K562 (cell line): ENCODE data around the gene ZNF709. TPM values are rescaled to one million over a fixed set of nuclear protein-coding genes. Genes with fewer than 3 reads are reported as not detected.

Experiments
- ATF1 ChIP-seq, 2 experiments: fragments of 450-650 bp in 1 of 2; IDR thresholded peaks; 2 replicates each; pipeline ENCODE4 v1.6.1; 2016; ENCODE audit warnings: missing compliant biosample characterization in 1 of 2, missing genetic modification characterization in 1 of 2
- CBFA2T2 ChIP-seq: fragments of 450-650 bp; conservative IDR thresholded peaks from 2 replicates; pipeline ENCODE4 v1.6.1; 2017; ENCODE audit warnings: mild to moderate bottlenecking
- DPF2 ChIP-seq: fragments of 450-650 bp; IDR thresholded peaks from 2 replicates; pipeline ENCODE4 v1.6.1; 2016
- HDGF ChIP-seq: fragments of 450-650 bp; IDR thresholded peaks from 2 replicates; pipeline ENCODE4 v1.6.1; 2016
- ILK ChIP-seq: fragments of 450-650 bp; IDR thresholded peaks from 2 replicates; pipeline ENCODE4 v1.6.1; 2016; ENCODE audit warnings: missing genetic modification characterization, low read depth, mild to moderate bottlenecking, missing compliant biosample characterization, moderate library complexity, borderline replicate concordance
- MEIS2 ChIP-seq: fragments of 450-650 bp; IDR thresholded peaks from 2 replicates; pipeline ENCODE4 v1.6.1; 2014; ENCODE audit warnings: mild to moderate bottlenecking; ENCODE audit not compliant: partially characterized antibody
- NRF1 ChIP-seq, 2 experiments: fragments of 450-650 bp; IDR thresholded peaks in 1 of 2; conservative IDR thresholded peaks in 1 of 2; 2 replicates each; pipeline ENCODE4 v1.6.1; 2014; ENCODE audit warnings: mild to moderate bottlenecking in 2 of 2
- POLR2AphosphoS5 ChIP-seq: IDR thresholded peaks from 2 replicates; pipeline ENCODE4 v1.6.1; 2011; ENCODE audit warnings: mild to moderate bottlenecking, low read depth, low read length, moderate library complexity; ENCODE audit not compliant: control insufficient read depth, insufficient read depth
- TAL1 ChIP-seq: fragments of 450-650 bp; IDR thresholded peaks from 2 replicates; pipeline ENCODE4 v1.6.1; 2016; ENCODE audit warnings: mild to moderate bottlenecking
- TCF3 ChIP-seq: sonication (generic); formaldehyde crosslinking; IDR thresholded peaks from 2 replicates; pipeline ENCODE4 v1.4.0; 2020; ENCODE audit warnings: mild to moderate bottlenecking, missing genetic modification reagents
- ZC3H8 ChIP-seq: fragments of 450-650 bp; IDR thresholded peaks from 2 replicates; pipeline ENCODE4 v1.6.1; 2017
- ZNF24 ChIP-seq: fragments of 450-650 bp; IDR thresholded peaks from 2 replicates; pipeline ENCODE4 v1.6.1; 2016
- ZNF778 ChIP-seq: fragments of 450-650 bp; formaldehyde crosslinking; IDR thresholded peaks from 2 replicates; pipeline ENCODE4 v1.4.0; 2020; ENCODE audit warnings: mild to moderate bottlenecking, moderate library complexity
- polyA plus RNA-seq, 8 experiments: library from polyadenylated mRNA; depleted of rRNA in 4 of 8; stranded (reverse) in 5 of 8; unstranded in 3 of 8; fragments of >200 nt; fragmentation: Nextera tagmentation in 2 of 8; fragmentation: Illumina TruSeq in 1 of 8; extraction: Ambion mirVana in 2 of 8; extraction: Trizol in 1 of 8; gene quantifications; 2 replicates each; pipeline versions ENCODE4 v1.2.1 to v1.2.3, GENCODE V29; 2011 to 2014; ENCODE audit warnings: inconsistent platforms in 1 of 8, missing spikeins in 1 of 8
- total RNA-seq, 7 experiments: library from RNA; depleted of rRNA in 6 of 7; stranded (reverse); fragments of >200 nt in 6 of 7; fragmentation: Illumina TruSeq in 2 of 7; extraction: Trizol in 2 of 7; gene quantifications; 2 replicates each; pipeline versions ENCODE4 v1.2.1 to v1.2.3, GENCODE V29; 2011 to 2021; ENCODE audit warnings: low replicate concordance in 1 of 7
- TF ChIP-seq, protein P1 (sequence below), 2 experiments: fragments of 450-650 bp; formaldehyde crosslinking in 1 of 2; IDR thresholded peaks; 2 replicates each; pipeline versions ENCODE4 v1.4.0 to v1.6.1; 2014 to 2020; ENCODE audit warnings: mild to moderate bottlenecking in 2 of 2, borderline replicate concordance in 1 of 2, low read depth in 1 of 2
- TF ChIP-seq, protein P2 (sequence below), 2 experiments: IDR thresholded peaks; 2 replicates each; pipeline ENCODE4 v1.6.1; 2011; ENCODE audit warnings: borderline replicate concordance in 1 of 2, control low read depth in 1 of 2, low read depth in 1 of 2, low read length in 1 of 2, mild to moderate bottlenecking in 1 of 2, mixed read lengths in 1 of 2, moderate library complexity in 1 of 2; ENCODE audit not compliant: insufficient read depth in 1 of 2, insufficient read length in 1 of 2, poor library complexity in 1 of 2, severe bottlenecking in 1 of 2; ENCODE audit errors: extremely low read depth in 1 of 2
- TF ChIP-seq, protein P3 (sequence below): sonication (generic); formaldehyde crosslinking; IDR thresholded peaks from 2 replicates; pipeline ENCODE4 v1.8.1; 2023; ENCODE audit warnings: mild to moderate bottlenecking, missing genetic modification reagents
- TF ChIP-seq, protein P4 (sequence below): fragments of 450-650 bp; IDR thresholded peaks from 2 replicates; pipeline ENCODE4 v1.6.1; 2016; ENCODE audit warnings: low read depth, mild to moderate bottlenecking, moderate library complexity

ZNF709 gene
- total and polyA plus RNA-seq, 9 of the 15 experiments (the other 6 are each of a cell fraction or from before 2014, with no cell fraction given), result 0.07 to 0.69 (median 0.18) TPM

- TF ChIP-seq, protein P1, sequence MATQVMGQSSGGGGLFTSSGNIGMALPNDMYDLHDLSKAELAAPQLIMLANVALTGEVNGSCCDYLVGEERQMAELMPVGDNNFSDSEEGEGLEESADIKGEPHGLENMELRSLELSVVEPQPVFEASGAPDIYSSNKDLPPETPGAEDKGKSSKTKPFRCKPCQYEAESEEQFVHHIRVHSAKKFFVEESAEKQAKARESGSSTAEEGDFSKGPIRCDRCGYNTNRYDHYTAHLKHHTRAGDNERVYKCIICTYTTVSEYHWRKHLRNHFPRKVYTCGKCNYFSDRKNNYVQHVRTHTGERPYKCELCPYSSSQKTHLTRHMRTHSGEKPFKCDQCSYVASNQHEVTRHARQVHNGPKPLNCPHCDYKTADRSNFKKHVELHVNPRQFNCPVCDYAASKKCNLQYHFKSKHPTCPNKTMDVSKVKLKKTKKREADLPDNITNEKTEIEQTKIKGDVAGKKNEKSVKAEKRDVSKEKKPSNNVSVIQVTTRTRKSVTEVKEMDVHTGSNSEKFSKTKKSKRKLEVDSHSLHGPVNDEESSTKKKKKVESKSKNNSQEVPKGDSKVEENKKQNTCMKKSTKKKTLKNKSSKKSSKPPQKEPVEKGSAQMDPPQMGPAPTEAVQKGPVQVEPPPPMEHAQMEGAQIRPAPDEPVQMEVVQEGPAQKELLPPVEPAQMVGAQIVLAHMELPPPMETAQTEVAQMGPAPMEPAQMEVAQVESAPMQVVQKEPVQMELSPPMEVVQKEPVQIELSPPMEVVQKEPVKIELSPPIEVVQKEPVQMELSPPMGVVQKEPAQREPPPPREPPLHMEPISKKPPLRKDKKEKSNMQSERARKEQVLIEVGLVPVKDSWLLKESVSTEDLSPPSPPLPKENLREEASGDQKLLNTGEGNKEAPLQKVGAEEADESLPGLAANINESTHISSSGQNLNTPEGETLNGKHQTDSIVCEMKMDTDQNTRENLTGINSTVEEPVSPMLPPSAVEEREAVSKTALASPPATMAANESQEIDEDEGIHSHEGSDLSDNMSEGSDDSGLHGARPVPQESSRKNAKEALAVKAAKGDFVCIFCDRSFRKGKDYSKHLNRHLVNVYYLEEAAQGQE (IDR thresholded peaks at IDR 0.05; ENCODE audit: borderline replicate concordance), result no peak
- TF ChIP-seq, protein P1 (CRISPR knock-in tag; IDR thresholded peaks at IDR 0.05; ENCODE audit: low read depth), result no peak
- peak; percentile 72 for TF ChIP-seq TAL1
- TF ChIP-seq, protein P2, sequence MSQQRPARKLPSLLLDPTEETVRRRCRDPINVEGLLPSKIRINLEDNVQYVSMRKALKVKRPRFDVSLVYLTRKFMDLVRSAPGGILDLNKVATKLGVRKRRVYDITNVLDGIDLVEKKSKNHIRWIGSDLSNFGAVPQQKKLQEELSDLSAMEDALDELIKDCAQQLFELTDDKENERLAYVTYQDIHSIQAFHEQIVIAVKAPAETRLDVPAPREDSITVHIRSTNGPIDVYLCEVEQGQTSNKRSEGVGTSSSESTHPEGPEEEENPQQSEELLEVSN (IDR thresholded peaks at IDR 0.05; ENCODE audit: borderline replicate concordance in 1 of 2, extremely low read depth in 1 of 2, insufficient read depth in 1 of 2, insufficient read length in 1 of 2, low read depth in 1 of 2, low read length in 1 of 2, poor library complexity in 1 of 2, severe bottlenecking in 1 of 2), result no peak
- no peak for TF ChIP-seq ZC3H8
- peak; percentile 43 to 55; a peak in 2 of 4 replicates for TF ChIP-seq NRF1 (conservative IDR thresholded peaks at IDR 0.05 in 1 of 2, IDR thresholded peaks at IDR 0.05 in 1 of 2)
- 0 out of 2 replicates have a peak, but pooled peaks have one; percentile 26 for TF ChIP-seq POLR2AphosphoS5
- peak; percentile 88 for TF ChIP-seq TCF3 (CRISPR knock-in tag)
- no peak for TF ChIP-seq ZNF24
- no peak for TF ChIP-seq ILK
- peak; percentile 80 for TF ChIP-seq DPF2
- TF ChIP-seq, protein P3, sequence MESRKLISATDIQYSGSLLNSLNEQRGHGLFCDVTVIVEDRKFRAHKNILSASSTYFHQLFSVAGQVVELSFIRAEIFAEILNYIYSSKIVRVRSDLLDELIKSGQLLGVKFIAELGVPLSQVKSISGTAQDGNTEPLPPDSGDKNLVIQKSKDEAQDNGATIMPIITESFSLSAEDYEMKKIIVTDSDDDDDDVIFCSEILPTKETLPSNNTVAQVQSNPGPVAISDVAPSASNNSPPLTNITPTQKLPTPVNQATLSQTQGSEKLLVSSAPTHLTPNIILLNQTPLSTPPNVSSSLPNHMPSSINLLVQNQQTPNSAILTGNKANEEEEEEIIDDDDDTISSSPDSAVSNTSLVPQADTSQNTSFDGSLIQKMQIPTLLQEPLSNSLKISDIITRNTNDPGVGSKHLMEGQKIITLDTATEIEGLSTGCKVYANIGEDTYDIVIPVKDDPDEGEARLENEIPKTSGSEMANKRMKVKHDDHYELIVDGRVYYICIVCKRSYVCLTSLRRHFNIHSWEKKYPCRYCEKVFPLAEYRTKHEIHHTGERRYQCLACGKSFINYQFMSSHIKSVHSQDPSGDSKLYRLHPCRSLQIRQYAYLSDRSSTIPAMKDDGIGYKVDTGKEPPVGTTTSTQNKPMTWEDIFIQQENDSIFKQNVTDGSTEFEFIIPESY (CRISPR knock-in tag), result peak; percentile 59; the same call in 1 of the 2 replicates
- TF ChIP-seq, protein P4, sequence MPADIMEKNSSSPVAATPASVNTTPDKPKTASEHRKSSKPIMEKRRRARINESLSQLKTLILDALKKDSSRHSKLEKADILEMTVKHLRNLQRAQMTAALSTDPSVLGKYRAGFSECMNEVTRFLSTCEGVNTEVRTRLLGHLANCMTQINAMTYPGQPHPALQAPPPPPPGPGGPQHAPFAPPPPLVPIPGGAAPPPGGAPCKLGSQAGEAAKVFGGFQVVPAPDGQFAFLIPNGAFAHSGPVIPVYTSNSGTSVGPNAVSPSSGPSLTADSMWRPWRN, result no peak
- TF ChIP-seq HDGF, result no peak
- TF ChIP-seq MEIS2, result peak; percentile 78
- no peak for TF ChIP-seq ATF1 (CRISPR knock-in tag; IDR thresholded peaks at IDR 0.05)
- TF ChIP-seq ATF1 (tag; IDR thresholded peaks at IDR 0.05), result no peak
- TF ChIP-seq ZNF778 (CRISPR knock-in tag), result no peak
- peak; percentile 69 for TF ChIP-seq CBFA2T2
Measured at GRCh38 chr19:12411893-12412292, 72.7 kb downstream of the ZNF709 start (continued).
